Raji (cell line): ENCODE measurements around the gene CHKB.

Source experiments
- POLR2A ChIP-seq: IDR thresholded peaks from 2 replicates; pipeline ENCODE4 v1.6.1; 2011; ENCODE audit warnings: low read depth, low read length, control low read depth; ENCODE audit not compliant: insufficient read depth

CHKB gene

DNA sequence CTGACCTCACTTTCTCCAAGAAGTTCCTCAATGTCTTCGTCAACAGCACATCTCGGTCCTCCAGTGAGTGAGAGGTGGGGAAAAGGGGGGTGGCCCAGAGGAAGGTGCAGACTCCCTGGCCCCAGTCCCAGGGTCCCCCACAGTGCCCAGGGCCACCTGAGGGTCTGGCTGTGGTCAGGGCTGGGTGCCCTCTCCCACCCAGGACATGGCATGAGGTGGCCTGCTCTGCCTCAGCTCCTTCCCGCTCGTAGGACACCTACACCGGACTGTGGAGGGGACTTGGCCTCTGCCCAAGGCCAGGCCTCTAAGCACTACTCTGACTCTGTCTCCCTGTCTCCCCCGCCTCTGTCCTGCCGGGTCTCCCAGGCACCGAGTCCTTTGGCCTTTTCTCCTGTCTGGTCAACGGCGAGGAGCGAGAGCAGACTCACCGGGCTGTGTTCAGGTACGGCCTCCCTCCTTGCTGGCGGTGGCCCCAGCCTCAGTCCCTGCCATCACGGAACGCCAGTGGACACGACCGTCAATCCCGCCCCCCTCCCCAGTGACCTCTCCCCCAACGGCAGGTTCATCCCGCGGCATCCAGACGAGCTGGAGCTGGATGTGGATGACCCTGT is 22.5 kb upstream of the CHKB start:
- no peak for TF ChIP-seq POLR2A

DNA sequence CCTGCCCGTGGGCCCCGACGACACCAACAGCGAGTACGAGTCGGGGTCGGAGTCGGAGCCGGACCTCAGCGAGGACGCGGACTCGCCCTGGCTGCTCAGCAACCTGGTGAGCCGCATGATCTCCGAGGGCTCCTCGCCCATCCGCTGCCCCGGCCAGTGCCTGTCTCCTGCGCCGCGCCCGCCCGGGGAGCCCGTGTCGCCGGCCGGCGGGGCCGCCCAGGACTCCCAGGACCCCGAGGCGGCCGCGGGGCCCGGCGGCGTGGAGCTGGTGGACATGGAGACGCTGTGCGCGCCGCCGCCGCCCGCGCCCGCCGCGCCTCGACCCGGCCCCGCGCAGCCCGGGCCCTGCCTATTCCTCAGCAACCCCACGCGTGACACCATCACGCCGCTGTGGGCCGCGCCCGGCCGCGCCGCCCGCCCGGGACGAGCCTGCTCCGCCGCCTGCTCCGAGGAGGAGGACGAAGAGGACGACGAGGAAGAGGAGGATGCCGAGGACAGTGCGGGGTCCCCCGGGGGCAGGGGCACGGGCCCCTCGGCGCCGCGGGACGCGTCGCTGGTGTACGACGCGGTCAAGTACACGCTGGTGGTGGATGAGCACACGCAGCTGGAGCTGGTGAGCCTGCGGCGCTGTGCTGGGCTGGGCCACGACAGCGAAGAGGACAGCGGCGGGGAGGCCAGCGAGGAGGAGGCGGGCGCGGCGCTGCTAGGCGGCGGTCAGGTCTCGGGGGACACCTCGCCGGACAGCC is 21.8 kb upstream of the CHKB start:
- TF ChIP-seq POLR2A = no peak

DNA sequence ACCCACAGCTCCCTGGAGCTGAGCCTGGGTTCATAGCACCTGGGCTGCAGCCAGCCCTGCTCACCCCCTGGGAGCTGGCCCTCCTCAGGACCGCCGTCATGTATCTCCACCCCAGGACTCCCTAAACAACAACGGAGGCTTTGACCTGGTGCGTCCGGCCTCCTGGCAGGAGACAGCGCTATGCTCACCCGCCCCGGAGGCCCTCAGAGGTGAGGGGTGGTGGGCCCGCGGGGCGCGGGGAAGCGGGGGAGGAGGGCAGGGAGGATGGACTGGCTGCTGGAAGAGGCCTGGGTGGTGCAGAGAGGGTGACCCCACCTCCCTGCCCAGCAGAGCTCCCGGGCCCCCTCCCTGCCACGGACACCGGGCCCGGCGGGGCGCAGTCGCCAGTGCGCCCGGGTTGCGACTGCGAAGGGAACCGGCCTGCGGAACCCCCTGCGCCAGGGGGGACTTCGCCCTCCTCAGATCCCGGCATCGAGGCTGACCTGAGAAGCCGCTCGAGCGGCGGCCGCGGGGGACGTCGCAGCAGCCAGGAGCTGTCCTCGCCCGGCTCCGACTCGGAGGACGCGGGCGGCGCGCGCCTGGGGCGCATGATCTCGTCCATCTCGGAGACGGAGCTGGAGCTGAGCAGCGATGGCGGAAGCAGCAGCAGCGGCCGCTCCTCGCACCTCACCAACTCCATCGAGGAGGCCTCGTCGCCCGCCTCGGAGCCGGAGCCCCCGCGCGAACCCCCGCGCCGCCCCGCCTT is 21.0 kb upstream of the CHKB start:
- TF ChIP-seq POLR2A = no peak

DNA sequence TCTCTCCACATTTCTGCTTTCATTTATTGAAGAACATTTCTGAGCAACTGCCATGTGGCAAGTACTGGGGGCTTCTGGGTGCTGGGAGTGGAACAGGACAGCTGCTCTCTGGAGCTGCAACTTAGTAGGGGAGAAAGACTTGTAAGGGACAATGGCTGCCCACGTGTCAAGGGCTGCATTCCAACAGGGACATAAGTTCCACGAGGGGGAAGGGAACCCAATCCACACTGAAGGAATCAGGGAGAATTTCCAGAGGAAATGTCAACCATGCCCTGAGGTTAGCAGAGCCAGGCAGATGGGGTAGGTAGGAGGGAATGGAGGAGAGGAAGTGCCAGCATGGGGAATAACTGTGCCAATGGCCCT is 19.7 kb upstream of the CHKB start:
- no peak for TF ChIP-seq POLR2A

DNA sequence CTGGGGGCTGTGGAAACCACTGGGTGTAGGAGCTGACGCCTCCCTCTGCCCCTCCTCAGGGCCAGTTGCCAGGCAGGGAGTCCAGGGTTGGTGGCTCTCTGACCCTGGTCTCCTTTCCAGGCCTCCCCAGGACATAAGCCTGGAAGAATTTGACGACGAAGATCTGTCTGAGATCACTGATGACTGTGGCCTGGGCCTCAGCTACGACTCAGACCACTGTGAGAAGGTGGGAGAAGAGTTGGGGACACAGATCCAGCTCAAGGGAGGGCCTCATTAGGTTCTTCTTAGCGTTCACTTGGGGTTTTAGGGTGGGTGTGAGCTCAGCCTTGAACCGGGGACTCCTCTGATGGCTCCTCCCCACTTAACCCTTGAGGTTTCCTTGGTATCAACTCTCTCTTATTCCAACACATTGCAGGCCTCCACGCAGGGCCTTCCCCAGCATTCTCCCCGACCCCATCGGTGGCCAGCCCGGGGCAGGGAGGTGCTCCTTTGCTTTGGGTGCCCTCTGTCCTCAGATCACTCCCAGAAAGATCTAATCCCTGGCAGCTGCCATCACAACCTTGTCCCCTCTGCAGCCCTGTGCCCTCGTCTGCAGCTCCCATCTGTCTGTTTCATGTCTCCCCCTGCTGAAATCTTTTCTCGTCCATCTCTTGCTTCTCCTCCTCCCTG is 19.2 kb upstream of the CHKB start:
- TF ChIP-seq POLR2A = no peak

DNA sequence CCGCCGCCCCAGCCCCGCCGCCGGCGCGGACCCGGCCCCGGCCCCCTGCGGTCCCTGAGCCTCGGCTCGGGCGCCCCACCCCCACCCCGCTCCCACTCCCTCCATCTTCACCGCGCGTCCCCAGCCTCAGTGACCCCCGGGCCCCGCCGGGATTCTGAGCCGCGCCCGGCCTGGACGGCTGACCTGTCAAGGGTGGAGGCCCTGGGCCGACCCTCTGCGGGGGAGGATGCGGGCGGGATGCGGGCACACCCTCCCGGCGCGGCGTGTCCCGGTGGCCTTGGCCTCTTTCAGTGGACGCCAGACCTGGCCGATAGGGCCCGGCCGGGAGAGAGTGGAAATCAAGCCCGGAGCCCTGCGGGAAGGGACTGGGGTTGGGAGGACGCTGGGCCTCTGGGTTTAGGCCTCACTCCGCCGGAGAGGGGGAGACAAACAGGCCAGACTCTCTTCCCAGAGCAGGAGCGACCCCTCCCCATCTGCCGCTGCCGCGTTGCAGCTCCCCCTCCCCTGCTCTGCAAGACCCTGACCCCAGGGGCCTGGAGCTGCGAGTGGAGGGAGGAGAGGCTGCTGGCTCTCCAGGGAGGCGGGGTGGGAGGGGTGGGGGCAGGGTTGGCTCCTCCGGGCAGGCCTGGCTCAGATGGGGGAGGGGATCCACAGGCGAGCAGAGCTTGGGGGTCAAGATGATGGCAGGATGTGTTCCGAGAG is 18.5 kb upstream of the CHKB start:
- TF ChIP-seq POLR2A = no peak

DNA sequence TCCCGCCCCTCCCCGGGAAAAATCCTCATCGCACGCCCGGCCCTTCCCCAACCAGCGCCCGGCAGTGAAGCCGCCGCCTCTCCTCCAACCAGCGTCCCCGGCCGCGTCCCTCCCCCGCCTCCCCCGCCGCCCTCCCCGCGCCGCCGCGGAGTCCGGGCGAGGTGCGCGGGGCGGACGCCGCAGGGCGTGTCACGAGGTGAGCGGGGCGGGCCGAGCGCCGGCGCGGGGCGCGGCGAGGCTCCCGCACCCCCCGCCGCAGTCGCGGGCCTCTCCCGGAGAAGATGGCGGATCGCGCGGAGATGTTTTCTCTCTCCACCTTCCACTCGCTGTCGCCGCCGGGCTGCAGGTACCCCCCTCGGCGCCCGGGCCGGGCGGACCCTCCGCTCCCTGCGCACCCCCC is 17.9 kb upstream of the CHKB start, which contains the start of gene MAPK8IP2:
MAPK8IP2 (plus strand) TSS at position 256 of the 400 bp plus-strand sequence; CDS start at position 282, 26 bp downstream.
- TF ChIP-seq POLR2A = no peak

DNA sequence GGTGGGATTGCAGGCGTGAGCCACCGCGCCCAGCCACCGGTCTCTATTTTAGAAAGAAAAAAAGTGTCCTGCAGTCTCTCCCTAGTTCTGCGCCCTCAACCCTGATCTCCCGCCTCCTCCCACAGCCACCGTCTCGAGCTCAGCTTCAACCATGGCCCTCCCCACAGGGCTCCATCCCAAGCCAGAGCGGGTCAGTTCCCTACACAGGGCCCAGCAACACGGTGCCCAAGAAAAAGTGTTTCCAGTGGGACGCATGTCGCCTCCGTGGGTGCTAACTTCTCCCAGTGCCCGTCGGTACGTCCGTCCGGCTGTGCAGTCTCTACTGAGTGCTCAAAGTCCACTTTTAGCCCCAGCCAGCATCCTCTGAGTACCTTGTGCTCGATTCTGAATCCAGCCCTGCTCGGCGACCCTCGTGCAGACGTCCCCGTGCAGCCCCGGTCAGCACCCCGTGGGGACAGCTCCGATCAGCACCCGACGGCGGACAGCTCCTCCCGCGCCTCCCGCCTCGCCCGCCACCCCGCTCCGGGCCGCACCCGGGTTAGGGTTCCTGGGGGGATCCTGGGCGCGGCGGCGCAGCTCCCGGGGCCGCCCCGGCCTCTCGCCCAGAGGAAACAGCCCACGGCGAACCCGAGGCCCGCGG is 17.3 kb upstream of the CHKB start:
- TF ChIP-seq POLR2A = no peak

DNA sequence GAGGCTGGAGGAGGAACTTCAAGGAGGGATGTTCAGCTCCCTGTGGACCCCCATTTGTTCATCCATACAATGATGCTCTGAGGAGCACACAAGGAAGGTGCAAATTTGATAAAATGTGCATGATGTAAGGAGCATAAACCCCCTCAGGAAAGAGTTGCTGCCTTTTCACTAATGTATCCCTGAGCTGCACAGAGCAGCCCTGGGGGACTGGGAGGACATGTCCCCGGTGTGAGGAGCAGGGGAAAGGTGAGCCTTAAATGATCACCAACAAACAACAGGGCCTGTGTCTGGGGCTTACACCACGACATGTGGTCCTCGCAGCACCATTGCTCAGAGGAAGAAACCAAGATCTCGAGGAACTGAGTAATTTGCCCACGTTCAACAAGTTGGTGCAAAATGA is 14.4 kb upstream of the CHKB start:
- no peak for TF ChIP-seq POLR2A

DNA sequence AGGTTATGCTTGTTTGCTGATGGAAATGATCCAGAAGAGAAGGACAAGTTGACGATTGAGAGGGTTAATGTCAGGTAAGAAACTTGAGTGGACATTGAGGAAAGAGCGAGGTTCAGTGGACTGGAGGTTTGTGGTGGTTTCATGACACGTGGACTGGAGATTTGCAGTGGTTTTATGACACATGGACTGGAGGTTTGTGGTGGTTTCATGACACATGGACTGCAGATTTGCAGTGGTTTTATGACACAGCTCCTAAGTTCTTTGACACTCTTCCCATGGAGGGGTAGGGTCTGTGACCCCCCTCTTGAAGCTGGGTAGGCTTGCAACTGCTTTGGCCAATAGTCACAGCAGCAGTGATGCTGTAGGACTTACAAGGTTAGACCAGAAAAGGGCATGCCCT is 12.5 kb upstream of the CHKB start:
- TF ChIP-seq POLR2A = no peak

DNA sequence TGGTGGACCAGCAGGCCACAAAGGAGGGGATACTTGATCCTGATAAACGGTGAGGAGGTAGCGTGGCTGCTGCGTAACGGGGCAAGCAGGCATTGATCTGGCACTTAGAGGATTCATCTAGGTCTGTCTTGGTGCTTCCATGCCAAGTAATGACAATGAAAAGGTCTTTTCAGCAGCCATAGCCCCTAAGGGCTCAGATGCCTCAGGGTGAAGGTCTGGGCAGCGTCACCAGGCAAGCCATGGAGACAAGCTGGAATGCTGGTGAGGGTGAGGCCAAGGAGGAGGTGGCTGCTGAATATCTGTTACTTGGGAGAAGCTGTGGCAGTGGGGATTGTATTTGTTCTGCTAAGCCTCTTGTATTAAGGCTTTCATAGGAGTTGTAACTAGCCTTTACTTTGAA is 4.8 kb upstream of the CHKB start:
- TF ChIP-seq POLR2A = no peak

DNA sequence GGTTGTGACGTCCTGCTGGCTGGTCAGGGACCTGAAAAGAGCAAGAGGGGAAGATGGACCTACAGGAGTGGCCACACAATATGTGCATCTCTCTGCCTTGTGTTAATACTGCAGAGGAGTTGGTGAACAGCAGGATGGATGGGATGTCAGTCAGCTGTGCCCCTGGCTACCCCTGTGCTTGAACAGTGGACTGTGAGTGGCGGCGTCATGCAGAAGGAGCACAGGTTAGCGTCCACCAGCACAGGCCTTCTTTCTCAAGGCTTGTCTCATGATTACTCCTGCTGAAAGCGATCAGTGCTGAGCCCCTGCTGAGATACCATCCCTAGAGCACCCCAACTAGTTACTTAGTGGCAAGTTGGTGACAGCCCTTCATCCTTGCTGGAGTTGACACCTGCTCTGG is 3.8 kb upstream of the CHKB start:
- TF ChIP-seq POLR2A = no peak

DNA sequence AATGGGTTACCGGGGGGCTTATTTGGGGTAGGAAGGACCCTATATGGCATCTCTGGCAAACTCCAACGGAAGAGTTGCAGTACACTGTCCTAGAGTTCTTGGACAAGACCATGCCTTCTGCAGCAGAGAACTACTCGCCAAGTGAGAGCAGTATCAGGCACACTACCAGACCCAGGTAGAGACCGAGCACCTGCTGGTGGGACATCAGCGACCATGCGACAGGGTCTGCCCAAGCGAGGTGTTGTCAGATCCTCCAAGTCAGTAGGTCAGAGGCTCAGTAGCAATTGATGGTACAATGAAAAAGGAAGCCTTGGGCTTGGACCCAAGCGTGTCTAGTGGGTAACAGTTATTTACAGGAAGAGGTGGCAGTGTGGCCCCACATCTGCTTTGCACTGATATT is 3.1 kb upstream of the CHKB start:
- TF ChIP-seq POLR2A = peak; percentile 35; the same call in 1 of the 2 replicates

DNA sequence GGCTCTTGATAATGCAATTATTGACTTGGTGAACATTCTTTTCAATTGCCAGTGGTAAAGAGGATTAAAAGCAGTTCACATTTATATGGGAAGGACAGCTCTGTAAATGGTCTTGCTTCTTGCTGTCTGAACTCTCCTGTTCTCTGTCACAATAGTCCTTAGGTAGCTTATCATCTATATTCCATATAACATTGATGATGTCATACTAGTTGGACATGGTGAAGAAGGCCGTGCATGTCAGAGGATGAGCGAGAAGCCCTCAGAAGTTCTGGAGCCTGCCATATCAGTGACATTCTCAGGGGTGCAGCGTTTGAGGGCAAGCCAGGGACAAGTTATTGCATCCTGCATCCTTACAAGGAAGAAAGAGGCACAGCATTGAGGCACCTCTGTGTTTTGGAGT is 2.6 kb upstream of the CHKB start:
- peak; percentile 17; the same call in 1 of the 2 replicates for TF ChIP-seq POLR2A
